Fibroblast of lung (primary cell): ENCODE measurements around the gene SELENBP1. TPM values are rescaled to one million over a fixed set of nuclear protein-coding genes. Genes with fewer than 3 reads are reported as not detected.

Experiments used
- DNase-seq, 2 donors: peaks; one replicate each; pipeline versions ENCODE4 v3.0.0 to v3.0.0-alpha.2; 2010; ENCODE audit warnings: low read depth in 2 of 2
- H2AFZ ChIP-seq: 2 replicates; pipeline ENCODE4 v1.5.1; 2012; ENCODE audit warnings: low read length, control low read depth, inconsistent platforms
- H3K27ac ChIP-seq: 2 replicates; pipeline ENCODE4 v1.5.1; 2011; ENCODE audit warnings: low read length, control low read depth; ENCODE audit not compliant: insufficient read depth
- H3K27me3 ChIP-seq: 2 replicates; pipeline ENCODE4 v1.5.1; 2011; ENCODE audit warnings: mild to moderate bottlenecking, low read length; ENCODE audit not compliant: control insufficient read depth, insufficient read depth
- H3K36me3 ChIP-seq: 2 replicates; pipeline ENCODE4 v1.5.1; 2011; ENCODE audit warnings: low read length; ENCODE audit not compliant: control insufficient read depth, insufficient read depth
- H3K4me1 ChIP-seq: 2 replicates; pipeline ENCODE4 v1.5.1; 2011; ENCODE audit warnings: low read length; ENCODE audit not compliant: control insufficient read depth, insufficient read depth; ENCODE audit errors: extremely low read depth
- H3K4me2 ChIP-seq: 2 replicates; pipeline ENCODE4 v1.5.1; 2011; ENCODE audit warnings: low read length, control low read depth; ENCODE audit not compliant: insufficient read depth; ENCODE audit errors: extremely low read depth
- H3K4me3 ChIP-seq, 4 experiments: fragments of 200-600 bp in 1 of 4; sonication (generic) in 1 of 4; replicated peaks in 1 of 4; 2 replicates each; pipeline ENCODE4 v1.5.1; 2011 to 2016; ENCODE audit warnings: low read length in 4 of 4, low read depth in 3 of 4, mild to moderate bottlenecking in 3 of 4, control low read depth in 2 of 4, inconsistent platforms in 1 of 4, mixed read lengths in 1 of 4; ENCODE audit not compliant: insufficient read depth in 1 of 4; ENCODE audit errors: control extremely low read depth in 1 of 4
- H3K79me2 ChIP-seq: 2 replicates; pipeline ENCODE4 v1.5.1; 2012; ENCODE audit warnings: mild to moderate bottlenecking, low read length, inconsistent platforms; ENCODE audit not compliant: control insufficient read depth, insufficient read depth
- H3K9ac ChIP-seq: 2 replicates; pipeline ENCODE4 v1.5.1; 2011; ENCODE audit warnings: mild to moderate bottlenecking, low read length, control low read depth; ENCODE audit not compliant: insufficient read depth
- H3K9me3 ChIP-seq: 2 replicates; pipeline ENCODE4 v1.5.1; 2012; ENCODE audit warnings: low read depth, low read length; ENCODE audit not compliant: control insufficient read depth, insufficient read depth
- H4K20me1 ChIP-seq: 2 replicates; pipeline ENCODE4 v1.5.1; 2011; ENCODE audit warnings: low read length; ENCODE audit not compliant: control insufficient read depth, insufficient read depth; ENCODE audit errors: extremely low read depth
- CTCF ChIP-seq, 2 donors: IDR thresholded peaks in 1 of 2; conservative IDR thresholded peaks in 1 of 2; 1 replicate in 1 of 2; 2 replicates in 1 of 2; pipeline ENCODE4 v1.5.1; 2011 to 2012; ENCODE audit warnings: low read length in 2 of 2, control low read depth in 1 of 2, inconsistent platforms in 1 of 2, low read depth in 1 of 2, mild to moderate bottlenecking in 1 of 2
- EZH2 ChIP-seq: IDR thresholded peaks from 2 replicates; pipeline ENCODE4 v1.5.1; 2012; ENCODE audit warnings: low read length, control low read depth, mild to moderate bottlenecking; ENCODE audit errors: missing control alignments
- polyA plus RNA-seq, 2 donors: library from polyadenylated mRNA; depleted of rRNA in 1 of 2; stranded (reverse) in 1 of 2; unstranded in 1 of 2; fragments of >200 nt; gene quantifications; 2 replicates each; pipeline ENCODE4 v1.2.1, GENCODE V29; 2011 to 2012; ENCODE audit warnings: missing spikeins in 1 of 2
- total RNA-seq: library from RNA; depleted of rRNA; stranded (reverse); fragments of >200 nt; gene quantifications from 2 replicates; pipeline ENCODE4 v1.2.1, GENCODE V29; 2014

The SELENBP1 gene
- total and polyA plus RNA-seq, 2 donors (not counting 1 experiment from before 2014, with no cell fraction given): 65.9 to 85.4 TPM

- Histone ChIP-seq H3K4me2 (no peak overlapping the region), H4K20me1 (no peaks in the 10 kb centered on the region), H3K4me3 (no peak overlapping the region), H3K9ac (no peak overlapping the region), H2AFZ (no peak overlapping the region), H3K27me3 (no peaks in the 10 kb centered on the region), H3K79me2 (no peaks in the 10 kb centered on the region), H3K36me3 (peaks cover 1% of the 10 kb centered on the region), H3K4me1 (peaks cover 3% of the 10 kb centered on the region), H3K27ac (no peak overlapping the region), H3K9me3 (no peaks in the 10 kb centered on the region)
- DNase-seq: no peak
- no peak for TF ChIP-seq EZH2
These were observed 2.9 kb downstream of the SELENBP1 start for GRCh38 chr1:151369621-151370048.

GRCh38 chr1:151369302-151369610, 3.2 kb downstream of the SELENBP1 start:
- Histone ChIP-seq H3K36me3 (peaks cover 1% of the 10 kb centered on the region), H3K79me2 (no peaks in the 10 kb centered on the region), H3K27me3 (no peaks in the 10 kb centered on the region), H3K4me3 (no peak overlapping the region), H3K9ac (no peak overlapping the region), H3K27ac (no peak overlapping the region), H3K4me1 (peaks cover 3% of the 10 kb centered on the region), H4K20me1 (no peaks in the 10 kb centered on the region), H3K4me2 (no peak overlapping the region), H3K9me3 (no peaks in the 10 kb centered on the region), H2AFZ (no peak overlapping the region)
- DNase-seq: no peak
- no peak for TF ChIP-seq CTCF (conservative IDR thresholded peaks at IDR 0.05 in 1 of 2, IDR thresholded peaks at IDR 0.05 in 1 of 2; ENCODE audit: low read depth in 1 of 2, low read length in 2 of 2)
- no peak for TF ChIP-seq EZH2

GRCh38 chr1:151368393-151369301, 3.9 kb downstream of the SELENBP1 start:
- H3K4me2 ChIP-seq: no peak overlapping the region
- H3K9ac ChIP-seq: no peak overlapping the region
- peaks cover 3% of the 10 kb centered on the region for H3K4me1 ChIP-seq
- peaks cover 1% of the 10 kb centered on the region for H3K36me3 ChIP-seq
- DNase-seq: no peak
- no peak overlapping the region for H3K27ac ChIP-seq
- H3K27me3 ChIP-seq: no peaks in the 10 kb centered on the region
- no peaks in the 10 kb centered on the region for H3K79me2 ChIP-seq
- no peak overlapping the region for H3K4me3 ChIP-seq
- no peaks in the 10 kb centered on the region for H3K9me3 ChIP-seq
- TF ChIP-seq CTCF (conservative IDR thresholded peaks at IDR 0.05 in 1 of 2, IDR thresholded peaks at IDR 0.05 in 1 of 2; ENCODE audit: low read depth in 1 of 2, low read length in 2 of 2) (no peak), EZH2 (no peak)
- no peak overlapping the region for H2AFZ ChIP-seq
- H4K20me1 ChIP-seq: no peaks in the 10 kb centered on the region
